K562 (cell line): ENCODE results near the gene NRXN2. TPM values are rescaled to one million over a fixed set of nuclear protein-coding genes. Genes with fewer than 3 reads are reported as not detected.

Experiments
- CHCHD3 ChIP-seq: fragments of 250-450 bp; sonication (Bioruptor Pico); IDR thresholded peaks from 2 replicates; pipeline ENCODE4 v2.1.2; 2022; ENCODE audit warnings: mild to moderate bottlenecking
- CTBP1 ChIP-seq: fragments of 450-650 bp; IDR thresholded peaks from 2 replicates; pipeline ENCODE4 v1.6.1; 2016; ENCODE audit warnings: borderline replicate concordance
- FOXM1 ChIP-seq, 2 experiments: fragments of 450-650 bp in 1 of 2; sonication (generic) in 1 of 2; formaldehyde crosslinking in 1 of 2; IDR thresholded peaks; 2 replicates each; pipeline versions ENCODE4 v1.6.1 to v1.9.0; 2017 to 2022; ENCODE audit warnings: low read depth in 2 of 2, mild to moderate bottlenecking in 2 of 2, missing genetic modification reagents in 1 of 2, moderate library complexity in 1 of 2
- MITF ChIP-seq: IDR thresholded peaks from 2 replicates; pipeline ENCODE4 v1.6.1; 2014; ENCODE audit warnings: antibody characterized with exemption
- MLLT1 ChIP-seq, 2 experiments: fragments of 450-650 bp; IDR thresholded peaks; 2 replicates each; pipeline ENCODE4 v1.6.1; 2016
- SFPQ ChIP-seq: fragments of 200-400 bp; formaldehyde crosslinking; IDR thresholded peaks from 2 replicates; pipeline ENCODE4 v1.6.1; 2017; ENCODE audit warnings: mild to moderate bottlenecking, low read depth, low read length, moderate library complexity
- TCF7 ChIP-seq: sonication (generic); IDR thresholded peaks from 2 replicates; pipeline ENCODE4 v1.6.1; 2016; ENCODE audit warnings: antibody characterized with exemption, borderline replicate concordance
- ZNF449 ChIP-seq: fragments of 250-450 bp; sonication (Bioruptor Pico); IDR thresholded peaks from 2 replicates; pipeline ENCODE4 v1.8.0; 2022; ENCODE audit warnings: moderate library complexity, mild to moderate bottlenecking, inconsistent platforms
- ZNF586 ChIP-seq: fragments of 450-650 bp; formaldehyde crosslinking; conservative IDR thresholded peaks from 2 replicates; pipeline ENCODE4 v1.4.0; 2020; ENCODE audit warnings: mild to moderate bottlenecking, moderate library complexity
- polyA plus RNA-seq, 8 experiments: library from polyadenylated mRNA; depleted of rRNA in 4 of 8; stranded (reverse) in 5 of 8; unstranded in 3 of 8; fragments of >200 nt; fragmentation: Nextera tagmentation in 2 of 8; fragmentation: Illumina TruSeq in 1 of 8; extraction: Ambion mirVana in 2 of 8; extraction: Trizol in 1 of 8; gene quantifications; 2 replicates each; pipeline versions ENCODE4 v1.2.1 to v1.2.3, GENCODE V29; 2011 to 2014; ENCODE audit warnings: inconsistent platforms in 1 of 8, missing spikeins in 1 of 8
- total RNA-seq, 7 experiments: library from RNA; depleted of rRNA in 6 of 7; stranded (reverse); fragments of >200 nt in 6 of 7; fragmentation: Illumina TruSeq in 2 of 7; extraction: Trizol in 2 of 7; gene quantifications; 2 replicates each; pipeline versions ENCODE4 v1.2.1 to v1.2.3, GENCODE V29; 2011 to 2021; ENCODE audit warnings: low replicate concordance in 1 of 7
- TF ChIP-seq, protein P1 (sequence below): fragments of 150-350 bp; IDR thresholded peaks from 2 replicates; pipeline ENCODE4 v1.6.1; 2014; ENCODE audit warnings: low read depth, mild to moderate bottlenecking, low read length, borderline replicate concordance
- TF ChIP-seq, protein P2 (sequence below), 3 experiments: fragments of 200-800 bp in 1 of 3; sonication (Bioruptor generic) in 1 of 3; sonication (generic) in 1 of 3; formaldehyde crosslinking in 1 of 3; IDR thresholded peaks; 2 replicates each; pipeline versions ENCODE4 v1.6.1 to v1.8.0; 2016 to 2022; ENCODE audit warnings: mild to moderate bottlenecking in 2 of 3, missing compliant biosample characterization in 2 of 3, missing genetic modification characterization in 2 of 3, missing genetic modification reagents in 1 of 3
- TF ChIP-seq, protein P3 (sequence below): fragments of 250-450 bp; sonication (Bioruptor Pico); IDR thresholded peaks from 2 replicates; pipeline ENCODE4 v1.8.0; 2022; ENCODE audit warnings: inconsistent platforms

NRXN2 gene
- total and polyA plus RNA-seq, 9 of the 15 experiments (the other 6 are each of a cell fraction or from before 2014, with no cell fraction given): 0.07 to 0.47 (median 0.15) TPM; not detected in 4

- TF ChIP-seq, protein P1, sequence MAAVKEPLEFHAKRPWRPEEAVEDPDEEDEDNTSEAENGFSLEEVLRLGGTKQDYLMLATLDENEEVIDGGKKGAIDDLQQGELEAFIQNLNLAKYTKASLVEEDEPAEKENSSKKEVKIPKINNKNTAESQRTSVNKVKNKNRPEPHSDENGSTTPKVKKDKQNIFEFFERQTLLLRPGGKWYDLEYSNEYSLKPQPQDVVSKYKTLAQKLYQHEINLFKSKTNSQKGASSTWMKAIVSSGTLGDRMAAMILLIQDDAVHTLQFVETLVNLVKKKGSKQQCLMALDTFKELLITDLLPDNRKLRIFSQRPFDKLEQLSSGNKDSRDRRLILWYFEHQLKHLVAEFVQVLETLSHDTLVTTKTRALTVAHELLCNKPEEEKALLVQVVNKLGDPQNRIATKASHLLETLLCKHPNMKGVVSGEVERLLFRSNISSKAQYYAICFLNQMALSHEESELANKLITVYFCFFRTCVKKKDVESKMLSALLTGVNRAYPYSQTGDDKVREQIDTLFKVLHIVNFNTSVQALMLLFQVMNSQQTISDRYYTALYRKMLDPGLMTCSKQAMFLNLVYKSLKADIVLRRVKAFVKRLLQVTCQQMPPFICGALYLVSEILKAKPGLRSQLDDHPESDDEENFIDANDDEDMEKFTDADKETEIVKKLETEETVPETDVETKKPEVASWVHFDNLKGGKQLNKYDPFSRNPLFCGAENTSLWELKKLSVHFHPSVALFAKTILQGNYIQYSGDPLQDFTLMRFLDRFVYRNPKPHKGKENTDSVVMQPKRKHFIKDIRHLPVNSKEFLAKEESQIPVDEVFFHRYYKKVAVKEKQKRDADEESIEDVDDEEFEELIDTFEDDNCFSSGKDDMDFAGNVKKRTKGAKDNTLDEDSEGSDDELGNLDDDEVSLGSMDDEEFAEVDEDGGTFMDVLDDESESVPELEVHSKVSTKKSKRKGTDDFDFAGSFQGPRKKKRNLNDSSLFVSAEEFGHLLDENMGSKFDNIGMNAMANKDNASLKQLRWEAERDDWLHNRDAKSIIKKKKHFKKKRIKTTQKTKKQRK: no peak
- TF ChIP-seq SFPQ (no peak), CTBP1 (no peak), CHCHD3 (CRISPR knock-in tag) (no peak), ZNF586 (CRISPR knock-in tag) (no peak), TCF7 (no peak), ZNF449 (CRISPR knock-in tag) (no peak), MLLT1 (IDR thresholded peaks at IDR 0.05) (no peak), FOXM1 (IDR thresholded peaks at IDR 0.05; ENCODE audit: low read depth) (0 out of 2 replicates have a peak, but pooled peaks have one; percentile 38), FOXM1 (CRISPR knock-in tag; IDR thresholded peaks at IDR 0.05; ENCODE audit: low read depth) (no peak), MITF (no peak)
- TF ChIP-seq, protein P2, sequence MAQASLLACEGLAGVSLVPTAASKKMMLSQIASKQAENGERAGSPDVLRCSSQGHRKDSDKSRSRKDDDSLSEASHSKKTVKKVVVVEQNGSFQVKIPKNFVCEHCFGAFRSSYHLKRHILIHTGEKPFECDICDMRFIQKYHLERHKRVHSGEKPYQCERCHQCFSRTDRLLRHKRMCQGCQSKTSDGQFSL (CRISPR knock-in tag; IDR thresholded peaks at IDR 0.05): no peak
- TF ChIP-seq, protein P2 (tag; IDR thresholded peaks at IDR 0.05): no peak
- TF ChIP-seq, protein P3, sequence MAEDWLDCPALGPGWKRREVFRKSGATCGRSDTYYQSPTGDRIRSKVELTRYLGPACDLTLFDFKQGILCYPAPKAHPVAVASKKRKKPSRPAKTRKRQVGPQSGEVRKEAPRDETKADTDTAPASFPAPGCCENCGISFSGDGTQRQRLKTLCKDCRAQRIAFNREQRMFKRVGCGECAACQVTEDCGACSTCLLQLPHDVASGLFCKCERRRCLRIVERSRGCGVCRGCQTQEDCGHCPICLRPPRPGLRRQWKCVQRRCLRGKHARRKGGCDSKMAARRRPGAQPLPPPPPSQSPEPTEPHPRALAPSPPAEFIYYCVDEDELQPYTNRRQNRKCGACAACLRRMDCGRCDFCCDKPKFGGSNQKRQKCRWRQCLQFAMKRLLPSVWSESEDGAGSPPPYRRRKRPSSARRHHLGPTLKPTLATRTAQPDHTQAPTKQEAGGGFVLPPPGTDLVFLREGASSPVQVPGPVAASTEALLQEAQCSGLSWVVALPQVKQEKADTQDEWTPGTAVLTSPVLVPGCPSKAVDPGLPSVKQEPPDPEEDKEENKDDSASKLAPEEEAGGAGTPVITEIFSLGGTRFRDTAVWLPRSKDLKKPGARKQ (CRISPR knock-in tag): no peak
These were observed 37.9 kb upstream of the NRXN2 start (continued) for GRCh38 chr11:64760759-64761420.
